Epithelial cell of proximal tubule (primary cell): Measurements from ENCODE around the gene KRTDAP. TPM values are rescaled to one million over a fixed set of nuclear protein-coding genes. Genes with fewer than 3 reads are reported as not detected.

Experiments
- DNase-seq: peaks from one replicate; pipeline ENCODE4 v3.0.0-alpha.2; 2011; ENCODE audit warnings: low read depth
- H3K4me3 ChIP-seq: 2 replicates; pipeline ENCODE4 v1.5.1; 2011; ENCODE audit warnings: low read depth, mild to moderate bottlenecking, low read length
- total RNA-seq: library from RNA; depleted of rRNA; stranded (reverse); fragments of >200 nt; gene quantifications from 2 replicates; pipeline ENCODE4 v1.2.3, GENCODE V29; 2015
- TF ChIP-seq, protein P1 (sequence below): conservative IDR thresholded peaks from 2 replicates; pipeline ENCODE4 v1.5.1; 2012; ENCODE audit warnings: low read depth, mild to moderate bottlenecking, low read length

KRTDAP gene
- total RNA-seq, 1 donor from 2014 or later, result not detected

DNA sequence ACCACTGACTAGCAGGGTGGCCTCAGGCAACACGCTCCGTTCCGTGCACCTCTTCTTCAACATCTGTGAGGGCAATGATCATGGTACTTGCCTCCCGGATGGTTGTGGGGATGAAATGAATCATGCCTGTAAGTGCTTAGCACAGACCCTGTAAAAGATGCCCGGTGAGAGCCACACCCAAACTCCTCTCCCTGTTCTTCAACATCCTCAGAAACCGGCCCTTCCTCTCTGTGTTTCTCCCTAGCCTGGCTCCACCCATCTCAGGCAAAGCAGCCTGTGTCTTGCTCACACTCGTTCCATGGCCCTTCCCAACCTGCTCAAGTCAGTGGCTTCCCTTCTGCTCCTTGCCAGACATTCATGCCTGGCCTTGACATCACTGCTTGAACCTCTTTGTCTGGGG lies 29.0 kb upstream of the KRTDAP start:
- H3K4me3 ChIP-seq, result no peak overlapping the region
- DNase-seq, result no peak
- TF ChIP-seq, protein P1, sequence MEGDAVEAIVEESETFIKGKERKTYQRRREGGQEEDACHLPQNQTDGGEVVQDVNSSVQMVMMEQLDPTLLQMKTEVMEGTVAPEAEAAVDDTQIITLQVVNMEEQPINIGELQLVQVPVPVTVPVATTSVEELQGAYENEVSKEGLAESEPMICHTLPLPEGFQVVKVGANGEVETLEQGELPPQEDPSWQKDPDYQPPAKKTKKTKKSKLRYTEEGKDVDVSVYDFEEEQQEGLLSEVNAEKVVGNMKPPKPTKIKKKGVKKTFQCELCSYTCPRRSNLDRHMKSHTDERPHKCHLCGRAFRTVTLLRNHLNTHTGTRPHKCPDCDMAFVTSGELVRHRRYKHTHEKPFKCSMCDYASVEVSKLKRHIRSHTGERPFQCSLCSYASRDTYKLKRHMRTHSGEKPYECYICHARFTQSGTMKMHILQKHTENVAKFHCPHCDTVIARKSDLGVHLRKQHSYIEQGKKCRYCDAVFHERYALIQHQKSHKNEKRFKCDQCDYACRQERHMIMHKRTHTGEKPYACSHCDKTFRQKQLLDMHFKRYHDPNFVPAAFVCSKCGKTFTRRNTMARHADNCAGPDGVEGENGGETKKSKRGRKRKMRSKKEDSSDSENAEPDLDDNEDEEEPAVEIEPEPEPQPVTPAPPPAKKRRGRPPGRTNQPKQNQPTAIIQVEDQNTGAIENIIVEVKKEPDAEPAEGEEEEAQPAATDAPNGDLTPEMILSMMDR, result no peak

DNA sequence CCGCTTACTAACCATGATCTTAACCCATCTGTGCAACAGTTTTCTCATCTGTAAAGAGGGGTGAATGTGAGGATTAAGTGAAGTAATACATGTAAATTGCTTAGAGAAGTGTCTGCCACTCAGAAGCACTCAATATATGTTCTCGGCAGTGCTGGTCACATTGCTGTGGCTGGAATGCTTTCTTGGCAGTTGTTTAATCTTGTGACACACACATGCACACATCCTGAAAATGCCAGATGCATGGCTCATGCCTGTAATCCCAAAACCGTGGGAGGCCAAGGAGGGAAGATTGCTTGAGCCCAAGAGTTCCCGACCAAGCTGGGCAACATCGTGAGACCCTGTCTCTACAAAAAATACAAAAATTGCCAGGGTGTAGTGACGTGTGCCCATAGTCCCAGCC lies 28.0 kb upstream of the KRTDAP start:
- DNase-seq, result peak; percentile 44
- H3K4me3 ChIP-seq, result no peak overlapping the region
- TF ChIP-seq, protein P1, result no peak

DNA sequence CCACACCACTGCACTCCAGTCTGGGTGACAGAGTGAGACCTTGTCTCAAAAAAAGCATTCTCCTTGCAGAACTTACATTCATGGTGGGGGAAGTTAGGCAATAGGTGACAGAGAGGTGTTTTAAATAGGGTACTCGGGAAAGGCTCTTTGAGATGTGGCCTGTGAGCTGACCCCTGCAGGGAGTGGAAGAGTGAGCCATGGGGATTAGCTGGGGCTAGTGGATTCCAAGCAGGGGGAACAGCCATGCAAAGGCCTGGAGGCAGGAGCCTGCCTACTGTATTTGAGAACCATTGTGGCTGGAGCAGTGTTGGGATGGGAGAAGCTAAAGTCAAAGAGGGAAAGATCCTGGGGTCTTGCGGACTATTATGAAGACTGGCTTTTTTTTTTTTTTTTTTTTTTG lies 27.1 kb upstream of the KRTDAP start:
- TF ChIP-seq, protein P1, result no peak

DNA sequence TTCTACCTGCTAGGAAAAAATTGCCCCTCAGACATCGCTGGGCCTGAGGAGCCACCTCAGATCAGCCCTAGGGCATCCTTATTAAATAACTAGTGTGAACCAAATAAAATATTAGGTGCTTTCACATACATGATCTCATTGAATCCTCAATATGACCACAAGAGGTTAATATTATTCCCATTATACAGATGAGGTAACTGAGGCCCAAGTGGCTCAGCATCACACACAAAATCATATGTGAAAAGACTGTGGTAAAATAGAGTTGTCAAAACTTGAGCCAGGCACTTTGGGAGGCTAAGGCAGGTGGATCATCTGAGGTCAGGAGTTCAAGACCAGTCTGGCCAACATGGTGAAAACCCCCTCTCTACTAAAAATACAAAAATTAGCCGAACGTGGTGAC lies 26.0 kb upstream of the KRTDAP start:
- DNase-seq, result no peak
- H3K4me3 ChIP-seq, result no peak overlapping the region
- TF ChIP-seq, protein P1, result no peak

More for the DNA sequence above, 27.1 kb upstream of the KRTDAP start:
- no peak for DNase-seq
- H3K4me3 ChIP-seq, result no peak overlapping the region

DNA sequence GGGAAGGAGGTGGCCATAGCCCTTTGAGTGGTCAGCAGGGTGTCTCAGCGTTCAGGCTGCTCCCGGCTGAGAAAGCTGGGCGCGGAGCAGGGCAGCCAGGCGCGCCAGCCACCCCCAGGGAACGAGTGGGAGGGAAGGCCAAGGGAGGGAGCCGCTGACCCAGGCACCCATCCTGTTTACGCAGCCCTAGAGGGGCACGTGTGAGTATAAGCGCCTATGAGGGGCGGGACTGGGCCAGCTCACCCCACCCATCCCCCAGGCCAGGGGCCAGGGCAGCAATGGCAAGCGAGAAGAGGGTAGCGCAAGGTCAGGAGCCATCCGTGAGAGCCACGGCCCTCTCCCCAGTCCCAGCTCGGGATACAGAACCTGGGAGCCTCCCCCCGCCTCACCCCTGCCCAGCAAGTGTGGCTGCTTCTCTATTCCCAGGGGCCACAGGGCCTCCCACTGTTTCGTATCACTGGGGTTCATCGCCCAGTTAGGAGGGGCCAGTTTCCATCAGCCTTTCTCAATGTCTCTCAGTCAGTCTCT lies 24.1 kb upstream of the KRTDAP start:
- DNase-seq, result no peak
- no peak overlapping the region for H3K4me3 ChIP-seq
- TF ChIP-seq, protein P1, result no peak

DNA sequence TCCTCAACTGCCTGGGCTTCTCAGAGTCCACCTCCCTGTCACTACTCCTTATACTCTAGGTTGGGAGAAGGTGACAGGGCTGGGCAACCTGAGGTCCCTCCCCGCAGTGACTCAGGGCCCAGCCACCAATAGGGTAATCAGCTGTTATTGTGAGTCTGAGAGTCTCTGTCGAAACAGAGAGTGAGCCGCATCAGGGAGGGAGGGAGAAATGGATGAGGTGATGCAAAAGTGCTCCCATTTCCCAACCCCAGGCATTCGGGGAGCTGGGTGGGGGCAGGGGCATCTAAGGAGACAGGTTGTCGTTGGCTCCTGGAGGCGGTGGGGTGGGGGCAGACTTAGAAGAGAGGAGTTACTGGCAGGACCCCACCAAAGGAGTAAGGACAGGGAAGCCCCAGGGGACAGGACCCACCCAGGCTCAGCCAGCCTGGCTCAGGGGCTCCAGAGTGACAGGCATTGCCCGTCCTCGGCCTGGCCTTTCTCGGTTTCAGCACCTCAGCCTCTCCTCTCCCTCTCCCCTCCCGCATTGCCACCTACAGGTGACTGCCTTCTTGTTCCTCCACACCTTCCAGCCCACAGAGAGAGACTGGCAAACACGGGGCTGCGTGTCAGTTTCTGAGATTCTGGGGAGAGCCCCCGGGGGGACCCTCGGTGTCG lies 23.5 kb upstream of the KRTDAP start, which contains the start of gene DMKN:
DMKN (minus strand) TSS at position 22 of the 654 bp plus-strand sequence. CDS start 174 bp downstream, outside the sequence.
- no peak for DNase-seq
- TF ChIP-seq, protein P1, result peak; percentile 32
- H3K4me3 ChIP-seq, result no peak within 1 kb of the TSS
